Activated naive CD4-positive, alpha-beta T cell treated with anti-CD3 and anti-CD28 coated beads, Interleukin-2, amount 10 ng/mL, durations not matched to agents 7 days and 5 days (primary cell): ENCODE data around the gene CLCNKA.

Experiments used
- CTCF ChIA-PET: fragments of 350-600 bp; sonication (Branson Sonifier 250); formaldehyde crosslinking; loops from one replicate; lab custom pipeline; 2021; ENCODE audit warnings: antibody characterized with exemption; lab: Charles Lee
- DNase-seq: peaks from one replicate; pipeline ENCODE4 v3.0.0-alpha.2; 2020
- H3K27ac Mint-ChIP-seq: one replicate; pipeline ENCODE4 v1.8.0; 2021; ENCODE audit warnings: mild to moderate bottlenecking, moderate library complexity, mixed read lengths
- H3K27me3 Mint-ChIP-seq: one replicate; pipeline ENCODE4 v1.8.0; 2021; ENCODE audit warnings: mild to moderate bottlenecking, mixed read lengths
- H3K36me3 Mint-ChIP-seq: one replicate; pipeline ENCODE4 v1.8.0; 2021; ENCODE audit warnings: mixed read lengths
- H3K4me1 Mint-ChIP-seq: one replicate; pipeline ENCODE4 v1.8.0; 2021; ENCODE audit warnings: mixed read lengths
- H3K4me3 Mint-ChIP-seq: one replicate; pipeline ENCODE4 v1.8.0; 2021; ENCODE audit warnings: mild to moderate bottlenecking, moderate library complexity, mixed read lengths
- H3K9me3 Mint-ChIP-seq: one replicate; pipeline ENCODE4 v1.8.0; 2021; ENCODE audit warnings: mixed read lengths

CLCNKA gene

DNA sequence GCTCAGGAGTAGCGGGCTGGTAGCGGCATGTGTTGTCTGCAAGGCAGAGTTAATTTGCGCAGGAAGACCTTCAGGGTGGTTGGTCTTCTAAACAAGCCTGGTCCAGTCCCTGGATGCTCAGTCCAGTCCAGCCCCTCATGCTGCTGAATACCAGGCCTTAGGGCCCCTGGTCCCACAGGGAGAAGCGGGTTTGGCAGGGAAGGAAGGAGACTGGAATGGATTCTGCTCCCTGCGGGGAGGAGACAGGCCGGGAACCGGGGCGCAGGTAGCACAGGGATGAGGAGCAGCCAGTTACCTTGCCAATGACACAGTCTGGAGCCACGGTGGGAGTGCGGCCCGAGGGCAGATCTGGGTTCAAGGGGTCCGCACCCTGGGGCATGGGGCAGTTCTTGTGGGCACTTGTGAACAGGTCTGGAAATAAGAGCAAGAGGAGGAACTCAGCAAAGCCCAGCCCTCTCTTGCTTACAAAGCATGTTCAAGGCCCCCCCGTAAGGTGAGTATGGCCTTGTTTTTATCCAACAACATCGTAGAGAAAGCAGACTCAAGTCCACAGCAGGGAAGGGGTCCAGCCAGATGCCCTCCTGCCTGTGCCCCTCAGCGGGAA, 41.5 kb downstream of the CLCNKA start:
- Mint-ChIP-seq H3K4me1 (peaks cover 36% of the 10 kb centered on the region), H3K27ac (no peak overlapping the region), H3K36me3 (no peaks in the 10 kb centered on the region), H3K4me3 (no peak overlapping the region), H3K9me3 (no peaks in the 10 kb centered on the region), H3K27me3 (peaks cover 49% of the 10 kb centered on the region)
- no peak for DNase-seq
- CTCF ChIA-PET, result no interaction called here

- Mint-ChIP-seq H3K27ac (peak overlapping the region; percentile 50), H3K4me3 (peak overlapping the region; percentile 48), H3K27me3 (peaks cover 54% of the 10 kb centered on the region), H3K4me1 (peaks cover 41% of the 10 kb centered on the region), H3K9me3 (no peaks in the 10 kb centered on the region), H3K36me3 (no peaks in the 10 kb centered on the region)
- CTCF ChIA-PET, result interaction anchor here (0.9 to 1.1 kb wide), 3 partner anchors 12 to 27 kb away, joined by 3 read pairs; no protein-coding TSS in a partner anchor
- no peak for DNase-seq
These were observed 42.1 kb downstream of the CLCNKA start for GRCh38 chr1:16063921-16064320.

- Mint-ChIP-seq H3K4me3 (peak overlapping the region; percentile 48), H3K27ac (peak overlapping the region; percentile 58), H3K9me3 (no peaks in the 10 kb centered on the region), H3K27me3 (peaks cover 59% of the 10 kb centered on the region), H3K36me3 (no peaks in the 10 kb centered on the region), H3K4me1 (peaks cover 44% of the 10 kb centered on the region)
- CTCF ChIA-PET, result interaction anchor here (0.9 to 1.5 kb wide), 5 partner anchors 11 to 299 kb away, joined by 3 read pairs; no protein-coding TSS in a partner anchor
- no peak for DNase-seq
These were observed 42.9 kb downstream of the CLCNKA start for GRCh38 chr1:16064536-16065268.

GRCh38 chr1:16065269-16065576, 43.4 kb downstream of the CLCNKA start:
- CTCF ChIA-PET, result interaction anchor here (1.1 to 1.5 kb wide), 3 partner anchors 29 to 298 kb away, joined by 3 read pairs; no protein-coding TSS in a partner anchor
- Mint-ChIP-seq H3K9me3 (no peaks in the 10 kb centered on the region), H3K27me3 (peaks cover 63% of the 10 kb centered on the region), H3K27ac (peak overlapping the region; percentile 58), H3K4me1 (peaks cover 49% of the 10 kb centered on the region), H3K4me3 (no peak overlapping the region), H3K36me3 (no peaks in the 10 kb centered on the region)
- DNase-seq, result no peak

- CTCF ChIA-PET, result interaction anchor here (1.3 to 5.3 kb wide), 2 partner anchors 9 to 12 kb away, joined by 3 to 42 read pairs; no protein-coding TSS in a partner anchor
- no peak for DNase-seq
- peaks cover 64% of the 10 kb centered on the region for H3K27me3 Mint-ChIP-seq
- no peak overlapping the region for H3K4me3 Mint-ChIP-seq
- H3K4me1 Mint-ChIP-seq, result peaks cover 57% of the 10 kb centered on the region
- H3K36me3 Mint-ChIP-seq, result no peaks in the 10 kb centered on the region
- H3K9me3 Mint-ChIP-seq, result no peaks in the 10 kb centered on the region
- no peak overlapping the region for H3K27ac Mint-ChIP-seq
These were observed 44.4 kb downstream of the CLCNKA start for GRCh38 chr1:16066245-16066644.

- Mint-ChIP-seq H3K27me3 (peaks cover 74% of the 10 kb centered on the region), H3K4me3 (no peak overlapping the region), H3K9me3 (no peaks in the 10 kb centered on the region), H3K4me1 (peaks cover 63% of the 10 kb centered on the region), H3K36me3 (no peaks in the 10 kb centered on the region), H3K27ac (no peak overlapping the region)
- CTCF ChIA-PET, result interaction anchor here (1.3 to 5.3 kb wide), 2 partner anchors 8 to 11 kb away, joined by 3 to 42 read pairs; no protein-coding TSS in a partner anchor
- DNase-seq, result peak; percentile 36
These were observed 45.4 kb downstream of the CLCNKA start for GRCh38 chr1:16067127-16067768.

DNA sequence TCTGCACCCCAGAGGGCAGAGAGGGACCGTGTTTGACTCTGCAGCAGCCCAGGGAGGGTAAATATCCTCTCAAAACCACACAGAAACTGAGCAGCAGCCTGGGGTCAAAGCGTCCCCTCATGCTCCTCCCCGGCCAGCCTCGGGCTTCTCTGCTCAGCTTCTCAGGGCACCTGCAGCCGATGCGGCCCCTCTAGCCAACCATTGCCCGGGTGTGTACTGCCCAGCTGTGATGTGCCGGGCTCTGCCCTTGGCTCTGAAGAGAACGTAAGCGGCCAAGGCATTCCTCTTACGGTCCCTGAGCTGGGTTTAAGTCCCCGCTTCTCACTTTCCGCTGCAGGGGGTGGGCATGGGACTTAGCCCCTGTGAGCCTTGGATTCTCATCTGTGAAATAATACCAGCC, 46.1 kb downstream of the CLCNKA start:
- Mint-ChIP-seq H3K4me3 (no peak overlapping the region), H3K27ac (no peak overlapping the region), H3K4me1 (peaks cover 63% of the 10 kb centered on the region), H3K9me3 (no peaks in the 10 kb centered on the region), H3K27me3 (peaks cover 81% of the 10 kb centered on the region), H3K36me3 (no peaks in the 10 kb centered on the region)
- no peak for DNase-seq
- CTCF ChIA-PET, result interaction anchor here (5.3 kb wide), 1 partner anchor 10 kb away, joined by 42 read pairs; no protein-coding TSS in a partner anchor

DNA sequence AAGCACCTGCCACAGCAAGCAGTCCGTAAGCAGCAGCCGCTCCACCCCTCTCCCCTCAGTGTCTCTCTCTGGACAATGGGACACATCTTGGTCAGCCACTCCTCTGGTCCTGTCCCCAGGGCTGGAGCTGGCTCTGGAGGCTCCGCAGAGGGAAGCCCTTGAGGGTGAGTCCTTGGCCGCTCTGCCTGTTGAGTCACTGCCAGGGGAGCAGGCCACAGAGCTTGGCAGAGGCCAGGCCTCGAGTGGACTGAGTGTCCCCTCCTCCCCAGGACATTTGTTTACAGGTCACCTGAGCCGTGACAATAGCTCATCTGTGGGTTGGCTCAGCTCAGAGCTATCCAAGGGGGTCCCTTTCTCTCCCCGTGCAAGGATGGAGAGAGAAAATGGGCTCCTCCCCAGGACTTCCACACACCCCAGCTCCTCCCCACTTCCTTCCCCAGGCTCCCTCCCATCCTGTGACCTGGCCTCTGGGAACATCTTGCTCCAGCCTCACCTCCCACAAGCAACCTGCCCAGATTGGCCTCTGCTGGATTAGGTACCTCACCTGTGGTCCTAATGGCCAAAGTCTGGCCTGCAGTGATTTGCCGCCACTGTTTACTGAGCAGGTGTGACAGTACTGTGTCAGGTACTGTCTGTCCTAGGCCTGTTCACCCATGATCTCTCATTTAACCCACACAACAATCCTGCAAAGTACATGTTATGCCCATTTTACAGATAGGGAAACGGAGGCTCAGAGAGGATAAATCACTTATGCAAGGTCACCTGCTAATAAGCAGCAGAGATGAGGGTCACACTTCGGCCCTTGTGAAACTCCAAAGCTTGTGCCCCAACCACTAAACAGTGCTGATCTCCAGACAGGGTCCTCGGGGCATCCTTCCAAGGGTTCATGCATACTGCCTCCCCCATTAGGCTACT, 46.8 kb downstream of the CLCNKA start:
- peaks cover 59% of the 10 kb centered on the region for H3K4me1 Mint-ChIP-seq
- DNase-seq, result no peak
- H3K27me3 Mint-ChIP-seq, result peaks cover 79% of the 10 kb centered on the region
- no peak overlapping the region for H3K27ac Mint-ChIP-seq
- CTCF ChIA-PET, result interaction anchor here (0.5 to 5.3 kb wide), 3 partner anchors 10 to 266 kb away, joined by 3 to 42 read pairs (median 3); no protein-coding TSS in a partner anchor
- H3K4me3 Mint-ChIP-seq, result no peak overlapping the region
- H3K9me3 Mint-ChIP-seq, result no peaks in the 10 kb centered on the region
- no peaks in the 10 kb centered on the region for H3K36me3 Mint-ChIP-seq

- Mint-ChIP-seq H3K27me3 (peaks cover 76% of the 10 kb centered on the region), H3K27ac (no peak overlapping the region), H3K36me3 (peaks cover 2% of the 10 kb centered on the region), H3K4me1 (peaks cover 47% of the 10 kb centered on the region), H3K9me3 (no peaks in the 10 kb centered on the region), H3K4me3 (no peak overlapping the region)
- CTCF ChIA-PET, result interaction anchor here (0.9 to 5.3 kb wide), 5 partner anchors 8 to 293 kb away, joined by 3 to 42 read pairs (median 5); no protein-coding TSS in a partner anchor
- DNase-seq, result no peak
These were observed 49.0 kb downstream of the CLCNKA start for GRCh38 chr1:16070640-16071355.

DNA sequence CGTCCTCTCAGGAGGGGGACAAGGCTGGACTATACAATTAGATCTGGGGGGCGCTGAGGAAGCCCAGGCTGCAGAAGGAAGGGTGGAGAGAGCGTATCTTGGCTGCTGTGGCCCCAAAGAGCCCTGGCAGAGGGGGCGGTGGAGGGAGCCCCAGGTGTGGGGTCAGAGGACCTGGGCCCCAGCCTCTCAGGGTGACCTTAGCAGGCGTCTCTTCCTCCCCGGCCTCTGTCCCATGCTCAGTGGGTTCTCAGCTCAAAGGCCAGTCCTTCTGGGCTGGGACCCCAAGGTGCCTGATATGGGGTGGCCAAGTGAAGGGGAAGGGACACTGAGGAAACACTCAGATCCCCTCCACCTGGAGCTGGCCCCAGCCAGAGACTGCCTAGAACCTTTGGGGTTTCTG, 49.8 kb downstream of the CLCNKA start:
- H3K27me3 Mint-ChIP-seq, result peaks cover 80% of the 10 kb centered on the region
- no peak overlapping the region for H3K4me3 Mint-ChIP-seq
- CTCF ChIA-PET, result interaction anchor here (2.3 to 5.3 kb wide), 2 partner anchors 7 to 10 kb away, joined by 11 to 42 read pairs; no protein-coding TSS in a partner anchor
- H3K27ac Mint-ChIP-seq, result no peak overlapping the region
- H3K4me1 Mint-ChIP-seq, result peaks cover 47% of the 10 kb centered on the region
- no peaks in the 10 kb centered on the region for H3K9me3 Mint-ChIP-seq
- H3K36me3 Mint-ChIP-seq, result peaks cover 2% of the 10 kb centered on the region
- no peak for DNase-seq

GRCh38 chr1:16072095-16072494, 50.3 kb downstream of the CLCNKA start:
- Mint-ChIP-seq H3K36me3 (peaks cover 2% of the 10 kb centered on the region), H3K27ac (no peak overlapping the region), H3K27me3 (peaks cover 78% of the 10 kb centered on the region), H3K9me3 (no peaks in the 10 kb centered on the region), H3K4me3 (no peak overlapping the region), H3K4me1 (peaks cover 45% of the 10 kb centered on the region)
- no peak for DNase-seq
- CTCF ChIA-PET, result interaction anchor here (2.3 kb wide), 1 partner anchor 10 kb away, joined by 11 read pairs; no protein-coding TSS in a partner anchor

GRCh38 chr1:16072616-16073484, 51.0 kb downstream of the CLCNKA start:
- H3K36me3 Mint-ChIP-seq, result peaks cover 2% of the 10 kb centered on the region
- CTCF ChIA-PET, result interaction anchor here (0.9 to 2.3 kb wide), 9 partner anchors 9 to 176 kb away, joined by 3 to 11 read pairs (median 3); no protein-coding TSS in a partner anchor
- peaks cover 39% of the 10 kb centered on the region for H3K4me1 Mint-ChIP-seq
- H3K27ac Mint-ChIP-seq, result no peak overlapping the region
- peaks cover 74% of the 10 kb centered on the region for H3K27me3 Mint-ChIP-seq
- DNase-seq, result peak; percentile 28
- no peaks in the 10 kb centered on the region for H3K9me3 Mint-ChIP-seq
- H3K4me3 Mint-ChIP-seq, result peak overlapping the region; percentile 24
